ENCODE data around the gene KRTAP20-2. TPM values are rescaled to one million over a fixed set of nuclear protein-coding genes. Genes with fewer than 3 reads are reported as not detected.

KRTAP20-2 gene
- total and polyA plus RNA-seq, 2 experiments from 2014 or later: not detected

- no peak for DNase-seq (ENCODE audit: low spot score)
- H3K4me1 ChIP-seq (ENCODE audit: insufficient read depth): no peaks in the 10 kb centered on the region
- H3K27ac ChIP-seq: no peak overlapping the region
- H4K20me1 ChIP-seq (ENCODE audit: insufficient read depth, poor library complexity, severe bottlenecking): no peaks in the 10 kb centered on the region
- H3K9me3 ChIP-seq (ENCODE audit: low read depth): no peaks in the 10 kb centered on the region
- H3K4me2 ChIP-seq: no peak overlapping the region
- no peak overlapping the region for H3K4me3 ChIP-seq
- no peak for TF ChIP-seq EZH2phosphoT487 (IDR thresholded peaks at IDR 0.05; ENCODE audit: low read depth, severe bottlenecking, unreplicated experiment)
- TF ChIP-seq, protein P1, sequence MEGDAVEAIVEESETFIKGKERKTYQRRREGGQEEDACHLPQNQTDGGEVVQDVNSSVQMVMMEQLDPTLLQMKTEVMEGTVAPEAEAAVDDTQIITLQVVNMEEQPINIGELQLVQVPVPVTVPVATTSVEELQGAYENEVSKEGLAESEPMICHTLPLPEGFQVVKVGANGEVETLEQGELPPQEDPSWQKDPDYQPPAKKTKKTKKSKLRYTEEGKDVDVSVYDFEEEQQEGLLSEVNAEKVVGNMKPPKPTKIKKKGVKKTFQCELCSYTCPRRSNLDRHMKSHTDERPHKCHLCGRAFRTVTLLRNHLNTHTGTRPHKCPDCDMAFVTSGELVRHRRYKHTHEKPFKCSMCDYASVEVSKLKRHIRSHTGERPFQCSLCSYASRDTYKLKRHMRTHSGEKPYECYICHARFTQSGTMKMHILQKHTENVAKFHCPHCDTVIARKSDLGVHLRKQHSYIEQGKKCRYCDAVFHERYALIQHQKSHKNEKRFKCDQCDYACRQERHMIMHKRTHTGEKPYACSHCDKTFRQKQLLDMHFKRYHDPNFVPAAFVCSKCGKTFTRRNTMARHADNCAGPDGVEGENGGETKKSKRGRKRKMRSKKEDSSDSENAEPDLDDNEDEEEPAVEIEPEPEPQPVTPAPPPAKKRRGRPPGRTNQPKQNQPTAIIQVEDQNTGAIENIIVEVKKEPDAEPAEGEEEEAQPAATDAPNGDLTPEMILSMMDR (IDR thresholded peaks at IDR 0.05; ENCODE audit: poor library complexity): no peak
- TF ChIP-seq EZH2 (IDR thresholded peaks at IDR 0.05; ENCODE audit: borderline replicate concordance): no peak
- no peak overlapping the region for H2AFZ ChIP-seq
- no peaks in the 10 kb centered on the region for H3K36me3 ChIP-seq (replicated peaks; ENCODE audit: insufficient read depth, low read depth)
- no peaks in the 10 kb centered on the region for H3K9me2 ChIP-seq (replicated peaks; ENCODE audit: insufficient read depth)
- no peaks in the 10 kb centered on the region for H3K79me2 ChIP-seq
- no peaks in the 10 kb centered on the region for H3K27me3 ChIP-seq
Measured at GRCh38 chr21:30615199-30615598, 19.8 kb upstream of the KRTAP20-2 start.

DNA sequence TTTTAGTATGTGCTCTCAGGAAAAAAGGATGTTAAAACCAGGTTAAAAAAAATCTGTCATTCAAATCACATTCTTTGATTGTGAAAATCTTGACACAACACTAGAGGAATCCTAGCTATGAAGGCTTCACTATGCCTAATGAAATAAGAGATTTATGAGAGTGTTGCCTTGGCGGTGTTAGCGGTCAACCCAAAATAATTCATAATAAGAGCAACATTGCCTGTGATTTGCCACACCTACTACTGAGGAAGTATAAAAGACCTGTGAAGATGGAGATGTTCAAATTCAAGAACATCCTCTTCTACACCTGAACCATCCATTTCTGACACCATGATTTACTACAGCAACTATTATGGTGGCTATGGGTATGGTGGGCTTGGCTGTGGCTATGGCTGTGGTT, 18.9 kb upstream of the KRTAP20-2 start, which contains the start of gene KRTAP20-1:
TSS of gene KRTAP20-1 (plus strand) at position 301 of the 400 bp plus-strand sequence. CDS start at position 331, 30 bp downstream.
- DNase-seq (ENCODE audit: low spot score): no peak
- Histone ChIP-seq H3K36me3 (replicated peaks; ENCODE audit: insufficient read depth, low read depth) (no peaks in the 10 kb centered on the region), H3K27ac (no peak within 1 kb of the TSS), H3K79me2 (no peaks in the 10 kb centered on the region), H3K4me3 (no peak within 1 kb of the TSS), H3K9me3 (ENCODE audit: low read depth) (no peaks in the 10 kb centered on the region), H3K27me3 (no peaks in the 10 kb centered on the region), H4K20me1 (ENCODE audit: insufficient read depth, poor library complexity, severe bottlenecking) (no peaks in the 10 kb centered on the region), H2AFZ (no peak within 1 kb of the TSS), H3K4me2 (no peak within 1 kb of the TSS), H3K4me1 (ENCODE audit: insufficient read depth) (no peaks in the 10 kb centered on the region), H3K9me2 (replicated peaks; ENCODE audit: insufficient read depth) (no peaks in the 10 kb centered on the region)
- TF ChIP-seq, protein P1 (IDR thresholded peaks at IDR 0.05; ENCODE audit: poor library complexity): no peak
- no peak for TF ChIP-seq EZH2phosphoT487 (IDR thresholded peaks at IDR 0.05; ENCODE audit: low read depth, severe bottlenecking, unreplicated experiment)
- TF ChIP-seq EZH2 (IDR thresholded peaks at IDR 0.05; ENCODE audit: borderline replicate concordance): no peak
- 96% methylated on average over 2 of the region's 2 CpGs for WGBS (ENCODE audit: low lambda C conversion rate, missing lambda C conversion rate)

DNA sequence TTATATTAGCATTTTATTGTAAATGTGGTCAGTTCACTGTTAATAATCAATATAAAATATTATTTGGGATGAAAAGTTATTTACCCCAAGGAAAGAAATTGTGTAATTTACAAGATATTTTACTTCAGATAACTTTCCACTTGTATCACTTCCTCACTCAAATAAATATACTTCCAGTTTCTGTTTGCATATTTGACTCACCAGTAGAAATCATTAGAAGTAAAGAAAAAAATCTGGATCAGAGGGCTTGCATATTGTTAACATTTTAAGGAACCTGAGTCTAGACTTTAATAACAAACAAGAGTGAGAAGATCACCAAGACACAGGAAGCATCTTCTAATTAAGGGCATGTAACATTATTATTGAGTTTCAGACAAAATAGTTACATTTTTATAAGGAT, 14.9 kb upstream of the KRTAP20-2 start:
- Histone ChIP-seq H2AFZ (no peak overlapping the region), H3K9me2 (replicated peaks; ENCODE audit: insufficient read depth) (no peaks in the 10 kb centered on the region), H3K4me3 (no peak overlapping the region), H3K9me3 (ENCODE audit: low read depth) (no peaks in the 10 kb centered on the region), H3K27ac (no peak overlapping the region), H3K36me3 (replicated peaks; ENCODE audit: insufficient read depth, low read depth) (no peaks in the 10 kb centered on the region), H3K27me3 (no peaks in the 10 kb centered on the region), H3K79me2 (no peaks in the 10 kb centered on the region), H4K20me1 (ENCODE audit: insufficient read depth, poor library complexity, severe bottlenecking) (no peaks in the 10 kb centered on the region), H3K4me1 (ENCODE audit: insufficient read depth) (no peaks in the 10 kb centered on the region), H3K4me2 (no peak overlapping the region)
- no peak for DNase-seq (ENCODE audit: low spot score)
- TF ChIP-seq EZH2 (IDR thresholded peaks at IDR 0.05; ENCODE audit: borderline replicate concordance): no peak
- TF ChIP-seq, protein P1 (IDR thresholded peaks at IDR 0.05; ENCODE audit: poor library complexity): no peak
- TF ChIP-seq EZH2phosphoT487 (IDR thresholded peaks at IDR 0.05; ENCODE audit: low read depth, severe bottlenecking, unreplicated experiment): no peak

DNA sequence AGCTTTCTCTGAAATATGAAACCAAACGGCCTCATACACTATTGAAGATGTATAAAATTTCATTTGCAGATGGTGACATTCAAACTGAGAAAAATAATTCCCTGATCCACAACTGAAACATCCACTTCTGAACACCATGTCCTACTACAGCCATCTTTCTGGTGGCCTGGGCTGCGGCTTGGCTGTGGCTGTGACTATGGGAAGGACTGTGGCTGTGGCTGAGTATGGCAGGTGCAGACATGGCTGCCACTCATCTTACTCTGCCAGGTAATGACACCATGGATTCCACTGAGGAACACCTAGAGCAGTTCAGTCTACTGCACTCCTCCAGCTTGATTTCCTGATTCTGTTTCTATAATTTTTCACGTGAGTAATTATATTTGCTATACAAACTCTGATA, 14.5 kb upstream of the KRTAP20-2 start, which contains the start of gene KRTAP20-4:
TSS of gene KRTAP20-4 (plus strand) at position 106 of the 400 bp plus-strand sequence.
- WGBS (ENCODE audit: low lambda C conversion rate, missing lambda C conversion rate): 81% methylated on average over 3 of the region's 3 CpGs
- DNase-seq (ENCODE audit: low spot score): no peak

More for the DNA sequence above, 14.5 kb upstream of the KRTAP20-2 start, which contains the start of gene KRTAP20-4:
- Histone ChIP-seq H3K27ac (no peak within 1 kb of the TSS), H3K4me1 (ENCODE audit: insufficient read depth) (no peaks in the 10 kb centered on the region), H3K9me2 (replicated peaks; ENCODE audit: insufficient read depth) (no peaks in the 10 kb centered on the region), H3K9me3 (ENCODE audit: low read depth) (no peaks in the 10 kb centered on the region), H3K36me3 (replicated peaks; ENCODE audit: insufficient read depth, low read depth) (no peaks in the 10 kb centered on the region), H3K4me2 (no peak within 1 kb of the TSS), H3K4me3 (no peak within 1 kb of the TSS), H2AFZ (no peak within 1 kb of the TSS), H4K20me1 (ENCODE audit: insufficient read depth, poor library complexity, severe bottlenecking) (no peaks in the 10 kb centered on the region), H3K27me3 (no peaks in the 10 kb centered on the region), H3K79me2 (no peaks in the 10 kb centered on the region)
- TF ChIP-seq EZH2 (IDR thresholded peaks at IDR 0.05; ENCODE audit: borderline replicate concordance) (no peak), EZH2phosphoT487 (IDR thresholded peaks at IDR 0.05; ENCODE audit: low read depth, severe bottlenecking, unreplicated experiment) (no peak)
- TF ChIP-seq, protein P1 (IDR thresholded peaks at IDR 0.05; ENCODE audit: poor library complexity): no peak
